ENCODE data around the gene SH3PXD2B.

DNA sequence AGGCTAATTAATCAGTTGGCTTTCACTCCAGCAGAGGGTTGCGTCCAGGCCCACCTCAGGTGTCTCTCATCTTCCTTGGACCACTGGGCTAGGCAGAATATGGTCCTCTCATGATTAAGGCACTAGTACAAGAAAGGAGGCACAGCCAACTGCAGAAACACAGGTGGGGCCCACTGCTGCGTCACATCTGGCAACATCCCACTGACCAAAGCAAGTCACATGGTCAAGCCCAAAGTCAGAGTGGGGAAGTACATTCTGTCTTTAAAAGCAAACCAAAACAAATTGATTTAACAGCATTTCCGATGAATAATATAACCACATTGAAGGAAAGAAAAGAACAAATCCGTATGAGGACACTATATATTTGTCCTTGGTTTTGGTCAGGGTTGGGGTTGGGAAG, 142.7 kb downstream of the SH3PXD2B start:
- no peak for TF ChIP-seq POLR2AphosphoS5 (IDR thresholded peaks at IDR 0.05)
- TF ChIP-seq, protein P1, sequence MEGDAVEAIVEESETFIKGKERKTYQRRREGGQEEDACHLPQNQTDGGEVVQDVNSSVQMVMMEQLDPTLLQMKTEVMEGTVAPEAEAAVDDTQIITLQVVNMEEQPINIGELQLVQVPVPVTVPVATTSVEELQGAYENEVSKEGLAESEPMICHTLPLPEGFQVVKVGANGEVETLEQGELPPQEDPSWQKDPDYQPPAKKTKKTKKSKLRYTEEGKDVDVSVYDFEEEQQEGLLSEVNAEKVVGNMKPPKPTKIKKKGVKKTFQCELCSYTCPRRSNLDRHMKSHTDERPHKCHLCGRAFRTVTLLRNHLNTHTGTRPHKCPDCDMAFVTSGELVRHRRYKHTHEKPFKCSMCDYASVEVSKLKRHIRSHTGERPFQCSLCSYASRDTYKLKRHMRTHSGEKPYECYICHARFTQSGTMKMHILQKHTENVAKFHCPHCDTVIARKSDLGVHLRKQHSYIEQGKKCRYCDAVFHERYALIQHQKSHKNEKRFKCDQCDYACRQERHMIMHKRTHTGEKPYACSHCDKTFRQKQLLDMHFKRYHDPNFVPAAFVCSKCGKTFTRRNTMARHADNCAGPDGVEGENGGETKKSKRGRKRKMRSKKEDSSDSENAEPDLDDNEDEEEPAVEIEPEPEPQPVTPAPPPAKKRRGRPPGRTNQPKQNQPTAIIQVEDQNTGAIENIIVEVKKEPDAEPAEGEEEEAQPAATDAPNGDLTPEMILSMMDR (IDR thresholded peaks at IDR 0.05 in 8 of 11, conservative IDR thresholded peaks at IDR 0.05 in 3 of 11): no peak
- no peak for TF ChIP-seq POLR2A (IDR thresholded peaks at IDR 0.05)
